Neural cell (in vitro differentiated cells): Measurements from ENCODE around the gene ADAMTS16. TPM values are rescaled to one million over a fixed set of nuclear protein-coding genes. Genes with fewer than 3 reads are reported as not detected.

Experiments
- H2AFZ ChIP-seq: fragments of 200-600, 300-800 bp; sonication (generic), shearing (Covaris generic); 2 replicates; pipeline ENCODE4 v1.6.0; 2014; ENCODE audit warnings: low read depth, mild to moderate bottlenecking, antibody characterized with exemption, low read length, moderate library complexity
- H3F3A ChIP-seq: fragments of 200-600 bp; shearing (Covaris generic); 2 replicates; pipeline ENCODE4 v1.6.1; 2016; ENCODE audit warnings: mild to moderate bottlenecking, moderate library complexity, mixed read lengths, antibody characterized with exemption, low read length; ENCODE audit not compliant: insufficient read depth, poor library complexity, severe bottlenecking
- H3K27ac ChIP-seq: fragments of 200-600, 300-800 bp; sonication (generic), shearing (Covaris generic); 2 replicates; pipeline ENCODE4 v1.5.1; 2014; ENCODE audit warnings: mild to moderate bottlenecking, low read length, moderate library complexity
- H3K27me3 ChIP-seq: fragments of 300-800, 200-600 bp; sonication (generic), shearing (Covaris generic); 2 replicates; pipeline ENCODE4 v1.6.0; 2014; ENCODE audit warnings: mild to moderate bottlenecking, low read depth, low read length, moderate library complexity; ENCODE audit not compliant: insufficient read depth
- H3K36me3 ChIP-seq: fragments of 300-800, 200-600 bp; sonication (generic), shearing (Covaris generic); 2 replicates; pipeline ENCODE4 v1.5.1; 2014; ENCODE audit warnings: mild to moderate bottlenecking, antibody characterized with exemption, low read length, moderate library complexity; ENCODE audit not compliant: insufficient read depth
- H3K4me2 ChIP-seq: fragments of 300-800, 200-600 bp; sonication (generic), shearing (Covaris generic); 2 replicates; pipeline ENCODE4 v1.6.0; 2014; ENCODE audit warnings: mild to moderate bottlenecking, low read length
- H3K4me3 ChIP-seq: fragments of 300-800, 200-600 bp; sonication (generic), shearing (Covaris generic); 2 replicates; pipeline ENCODE4 v1.5.1; 2014; ENCODE audit warnings: mild to moderate bottlenecking, low read length, moderate library complexity
- H3K79me2 ChIP-seq: fragments of 200-600 bp; shearing (Covaris generic); replicated peaks from 2 replicates; pipeline ENCODE4 v1.6.0; 2014; ENCODE audit warnings: mild to moderate bottlenecking, low read length, moderate library complexity; ENCODE audit not compliant: insufficient read depth
- H3K9ac ChIP-seq: fragments of 300-800, 200-600 bp; sonication (generic), shearing (Covaris generic); 2 replicates; pipeline ENCODE4 v1.6.1; 2016; ENCODE audit warnings: mild to moderate bottlenecking, low read length, mixed read lengths
- H3K9me2 ChIP-seq: fragments of 200-600 bp; shearing (Covaris generic); 2 replicates; pipeline ENCODE4 v1.6.1; 2016; ENCODE audit warnings: mild to moderate bottlenecking, low read length, mixed read lengths; ENCODE audit not compliant: insufficient read depth
- H3K9me3 ChIP-seq: fragments of 200-600, 300-800 bp; sonication (generic), shearing (Covaris generic); 2 replicates; pipeline ENCODE4 v1.6.1; 2016; ENCODE audit warnings: mild to moderate bottlenecking, mixed run types, low read length, moderate library complexity, mixed read lengths
- H4K20me1 ChIP-seq: fragments of 200-600 bp; shearing (Covaris generic); 2 replicates; pipeline ENCODE4 v1.6.1; 2016; ENCODE audit warnings: mild to moderate bottlenecking, mixed run types; ENCODE audit not compliant: insufficient read depth
- EP300 ChIP-seq: fragments of 450-650 bp; conservative IDR thresholded peaks from 2 replicates; pipeline ENCODE4 v1.6.1; 2014; ENCODE audit warnings: antibody characterized with exemption, mild to moderate bottlenecking, moderate library complexity; ENCODE audit not compliant: poor library complexity, severe bottlenecking
- EZH2 ChIP-seq: fragments of 200-600, 300-800 bp; shearing (Covaris generic), sonication (generic); IDR thresholded peaks from 2 replicates; pipeline ENCODE4 v1.6.1; 2014; ENCODE audit warnings: antibody characterized with exemption, low read length, borderline replicate concordance, mild to moderate bottlenecking; ENCODE audit not compliant: insufficient read depth, poor library complexity, severe bottlenecking
- MXI1 ChIP-seq: fragments of 450-650 bp; conservative IDR thresholded peaks from 2 replicates; pipeline ENCODE4 v1.6.1; 2014; ENCODE audit warnings: antibody characterized with exemption, mild to moderate bottlenecking; ENCODE audit not compliant: poor library complexity, severe bottlenecking
- POLR2AphosphoS5 ChIP-seq: IDR thresholded peaks from 2 replicates; pipeline ENCODE4 v1.6.1; 2012
- RAD21 ChIP-seq: fragments of 450-650 bp; conservative IDR thresholded peaks from 2 replicates; pipeline ENCODE4 v1.6.1; 2014; ENCODE audit warnings: antibody characterized with exemption, mild to moderate bottlenecking, moderate library complexity
- SMC3 ChIP-seq: fragments of 450-650 bp; conservative IDR thresholded peaks from 2 replicates; pipeline ENCODE4 v1.6.1; 2014; ENCODE audit warnings: antibody characterized with exemption, mild to moderate bottlenecking, moderate library complexity; ENCODE audit not compliant: poor library complexity
- TAF1 ChIP-seq: IDR thresholded peaks from 2 replicates; pipeline ENCODE4 v1.6.1; 2012; ENCODE audit warnings: low read depth
- polyA plus RNA-seq: library from polyadenylated mRNA; depleted of rRNA; stranded (reverse); fragments of >200 nt; gene quantifications from 2 replicates; pipeline ENCODE4 v1.2.3, GENCODE V29; 2014
- TF ChIP-seq, protein P1 (sequence below): fragments of 450-650 bp; IDR thresholded peaks from 2 replicates; pipeline ENCODE4 v1.5.1; 2014; ENCODE audit warnings: antibody characterized with exemption, mild to moderate bottlenecking, moderate library complexity; ENCODE audit not compliant: poor library complexity, severe bottlenecking
- TF ChIP-seq, protein P2 (sequence below): IDR thresholded peaks from 2 replicates; pipeline ENCODE4 v1.6.1; 2012; ENCODE audit warnings: borderline replicate concordance

Gene ADAMTS16
- polyA plus RNA-seq, 1 donor from 2014 or later = 1.3 TPM

DNA sequence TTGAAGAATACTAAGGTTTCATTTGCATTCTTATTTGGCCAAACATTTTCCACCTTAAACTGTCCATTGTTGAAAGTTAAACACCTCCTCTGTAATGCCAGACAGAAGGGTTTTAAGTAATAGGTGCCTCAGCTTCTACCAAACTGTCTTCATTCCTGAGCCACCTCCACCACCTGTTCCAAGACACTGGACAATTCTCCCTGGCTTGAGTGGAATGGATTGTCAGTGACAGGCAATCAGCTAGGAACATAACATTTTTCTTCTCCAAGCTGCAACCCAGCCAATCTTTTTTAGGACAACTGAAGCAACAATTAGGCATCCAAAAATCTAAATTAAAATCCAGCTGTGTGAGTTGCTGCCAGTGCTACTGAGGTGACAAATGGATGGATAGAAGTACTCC lies 208.4 kb downstream of the ADAMTS16 start:
- Histone ChIP-seq H3K4me2 (no peak overlapping the region), H3K36me3 (no peaks in the 10 kb centered on the region), H3K9ac (no peak overlapping the region), H3K4me3 (no peak overlapping the region), H3K27ac (no peak overlapping the region), H2AFZ (no peak overlapping the region), H3K27me3 (no peaks in the 10 kb centered on the region), H3K79me2 (no peaks in the 10 kb centered on the region), H3K9me3 (no peaks in the 10 kb centered on the region), H4K20me1 (no peaks in the 10 kb centered on the region), H3F3A (no peaks in the 10 kb centered on the region), H3K9me2 (no peaks in the 10 kb centered on the region)
- TF ChIP-seq RAD21 (no peak), MXI1 (no peak), TAF1 (no peak), SMC3 (no peak), EP300 (no peak), POLR2AphosphoS5 (no peak), EZH2 (no peak)
- TF ChIP-seq, protein P1, sequence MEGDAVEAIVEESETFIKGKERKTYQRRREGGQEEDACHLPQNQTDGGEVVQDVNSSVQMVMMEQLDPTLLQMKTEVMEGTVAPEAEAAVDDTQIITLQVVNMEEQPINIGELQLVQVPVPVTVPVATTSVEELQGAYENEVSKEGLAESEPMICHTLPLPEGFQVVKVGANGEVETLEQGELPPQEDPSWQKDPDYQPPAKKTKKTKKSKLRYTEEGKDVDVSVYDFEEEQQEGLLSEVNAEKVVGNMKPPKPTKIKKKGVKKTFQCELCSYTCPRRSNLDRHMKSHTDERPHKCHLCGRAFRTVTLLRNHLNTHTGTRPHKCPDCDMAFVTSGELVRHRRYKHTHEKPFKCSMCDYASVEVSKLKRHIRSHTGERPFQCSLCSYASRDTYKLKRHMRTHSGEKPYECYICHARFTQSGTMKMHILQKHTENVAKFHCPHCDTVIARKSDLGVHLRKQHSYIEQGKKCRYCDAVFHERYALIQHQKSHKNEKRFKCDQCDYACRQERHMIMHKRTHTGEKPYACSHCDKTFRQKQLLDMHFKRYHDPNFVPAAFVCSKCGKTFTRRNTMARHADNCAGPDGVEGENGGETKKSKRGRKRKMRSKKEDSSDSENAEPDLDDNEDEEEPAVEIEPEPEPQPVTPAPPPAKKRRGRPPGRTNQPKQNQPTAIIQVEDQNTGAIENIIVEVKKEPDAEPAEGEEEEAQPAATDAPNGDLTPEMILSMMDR = no peak
- TF ChIP-seq, protein P2, sequence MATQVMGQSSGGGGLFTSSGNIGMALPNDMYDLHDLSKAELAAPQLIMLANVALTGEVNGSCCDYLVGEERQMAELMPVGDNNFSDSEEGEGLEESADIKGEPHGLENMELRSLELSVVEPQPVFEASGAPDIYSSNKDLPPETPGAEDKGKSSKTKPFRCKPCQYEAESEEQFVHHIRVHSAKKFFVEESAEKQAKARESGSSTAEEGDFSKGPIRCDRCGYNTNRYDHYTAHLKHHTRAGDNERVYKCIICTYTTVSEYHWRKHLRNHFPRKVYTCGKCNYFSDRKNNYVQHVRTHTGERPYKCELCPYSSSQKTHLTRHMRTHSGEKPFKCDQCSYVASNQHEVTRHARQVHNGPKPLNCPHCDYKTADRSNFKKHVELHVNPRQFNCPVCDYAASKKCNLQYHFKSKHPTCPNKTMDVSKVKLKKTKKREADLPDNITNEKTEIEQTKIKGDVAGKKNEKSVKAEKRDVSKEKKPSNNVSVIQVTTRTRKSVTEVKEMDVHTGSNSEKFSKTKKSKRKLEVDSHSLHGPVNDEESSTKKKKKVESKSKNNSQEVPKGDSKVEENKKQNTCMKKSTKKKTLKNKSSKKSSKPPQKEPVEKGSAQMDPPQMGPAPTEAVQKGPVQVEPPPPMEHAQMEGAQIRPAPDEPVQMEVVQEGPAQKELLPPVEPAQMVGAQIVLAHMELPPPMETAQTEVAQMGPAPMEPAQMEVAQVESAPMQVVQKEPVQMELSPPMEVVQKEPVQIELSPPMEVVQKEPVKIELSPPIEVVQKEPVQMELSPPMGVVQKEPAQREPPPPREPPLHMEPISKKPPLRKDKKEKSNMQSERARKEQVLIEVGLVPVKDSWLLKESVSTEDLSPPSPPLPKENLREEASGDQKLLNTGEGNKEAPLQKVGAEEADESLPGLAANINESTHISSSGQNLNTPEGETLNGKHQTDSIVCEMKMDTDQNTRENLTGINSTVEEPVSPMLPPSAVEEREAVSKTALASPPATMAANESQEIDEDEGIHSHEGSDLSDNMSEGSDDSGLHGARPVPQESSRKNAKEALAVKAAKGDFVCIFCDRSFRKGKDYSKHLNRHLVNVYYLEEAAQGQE = no peak

GRCh38 chr5:5350101-5350500 lies 210.0 kb downstream of the ADAMTS16 start:
- Histone ChIP-seq H3K27ac (no peak overlapping the region), H3K4me2 (no peak overlapping the region), H2AFZ (no peak overlapping the region), H3K27me3 (no peaks in the 10 kb centered on the region), H3K79me2 (no peaks in the 10 kb centered on the region), H3K4me3 (no peak overlapping the region), H4K20me1 (no peaks in the 10 kb centered on the region), H3K9me3 (no peaks in the 10 kb centered on the region), H3K9me2 (no peaks in the 10 kb centered on the region), H3K9ac (no peak overlapping the region), H3F3A (no peaks in the 10 kb centered on the region), H3K36me3 (no peaks in the 10 kb centered on the region)
- no peak for TF ChIP-seq SMC3
- TF ChIP-seq POLR2AphosphoS5 = no peak
- no peak for TF ChIP-seq EP300
- TF ChIP-seq, protein P1 = no peak
- TF ChIP-seq RAD21 = no peak
- TF ChIP-seq EZH2 = no peak
- TF ChIP-seq, protein P2 = no peak
- TF ChIP-seq TAF1 = no peak
- TF ChIP-seq MXI1 = no peak
